ENCODE measurements around the gene VPS4A. TPM values are rescaled to one million over a fixed set of nuclear protein-coding genes. Genes with fewer than 3 reads are reported as not detected.

VPS4A gene
- total and polyA plus RNA-seq, 2 of the 8 experiments (the other 6 are each of a cell fraction or from before 2014, with no cell fraction given): 14.1 to 24.1 TPM

DNA sequence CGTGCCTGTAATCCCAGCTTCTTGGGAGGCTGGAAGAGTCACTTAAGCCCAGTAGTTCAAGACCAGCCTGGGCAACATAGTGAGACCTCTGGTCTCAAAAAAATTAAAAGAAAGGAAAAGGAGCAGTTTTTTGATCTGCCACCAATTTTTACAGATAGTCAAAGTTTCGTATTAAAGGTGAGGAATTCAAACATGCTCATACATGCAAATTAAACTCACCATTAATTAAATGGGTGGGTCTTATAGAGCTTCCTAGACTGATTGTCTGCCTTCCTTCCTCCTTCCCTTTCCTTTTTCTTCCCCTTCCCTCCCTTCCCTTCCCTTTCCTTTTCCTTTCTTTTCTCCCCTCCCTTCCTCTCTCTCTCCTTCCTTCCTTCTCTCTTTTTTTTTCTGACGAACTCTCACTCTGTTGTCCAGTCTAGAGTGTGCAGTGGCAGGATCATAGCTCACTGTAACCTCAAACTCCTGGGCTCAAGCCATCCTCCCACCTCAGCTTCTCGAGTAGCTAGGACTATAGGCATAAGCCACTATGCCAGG lies 36.4 kb upstream of the VPS4A start (continued):
- TF ChIP-seq, protein P1, sequence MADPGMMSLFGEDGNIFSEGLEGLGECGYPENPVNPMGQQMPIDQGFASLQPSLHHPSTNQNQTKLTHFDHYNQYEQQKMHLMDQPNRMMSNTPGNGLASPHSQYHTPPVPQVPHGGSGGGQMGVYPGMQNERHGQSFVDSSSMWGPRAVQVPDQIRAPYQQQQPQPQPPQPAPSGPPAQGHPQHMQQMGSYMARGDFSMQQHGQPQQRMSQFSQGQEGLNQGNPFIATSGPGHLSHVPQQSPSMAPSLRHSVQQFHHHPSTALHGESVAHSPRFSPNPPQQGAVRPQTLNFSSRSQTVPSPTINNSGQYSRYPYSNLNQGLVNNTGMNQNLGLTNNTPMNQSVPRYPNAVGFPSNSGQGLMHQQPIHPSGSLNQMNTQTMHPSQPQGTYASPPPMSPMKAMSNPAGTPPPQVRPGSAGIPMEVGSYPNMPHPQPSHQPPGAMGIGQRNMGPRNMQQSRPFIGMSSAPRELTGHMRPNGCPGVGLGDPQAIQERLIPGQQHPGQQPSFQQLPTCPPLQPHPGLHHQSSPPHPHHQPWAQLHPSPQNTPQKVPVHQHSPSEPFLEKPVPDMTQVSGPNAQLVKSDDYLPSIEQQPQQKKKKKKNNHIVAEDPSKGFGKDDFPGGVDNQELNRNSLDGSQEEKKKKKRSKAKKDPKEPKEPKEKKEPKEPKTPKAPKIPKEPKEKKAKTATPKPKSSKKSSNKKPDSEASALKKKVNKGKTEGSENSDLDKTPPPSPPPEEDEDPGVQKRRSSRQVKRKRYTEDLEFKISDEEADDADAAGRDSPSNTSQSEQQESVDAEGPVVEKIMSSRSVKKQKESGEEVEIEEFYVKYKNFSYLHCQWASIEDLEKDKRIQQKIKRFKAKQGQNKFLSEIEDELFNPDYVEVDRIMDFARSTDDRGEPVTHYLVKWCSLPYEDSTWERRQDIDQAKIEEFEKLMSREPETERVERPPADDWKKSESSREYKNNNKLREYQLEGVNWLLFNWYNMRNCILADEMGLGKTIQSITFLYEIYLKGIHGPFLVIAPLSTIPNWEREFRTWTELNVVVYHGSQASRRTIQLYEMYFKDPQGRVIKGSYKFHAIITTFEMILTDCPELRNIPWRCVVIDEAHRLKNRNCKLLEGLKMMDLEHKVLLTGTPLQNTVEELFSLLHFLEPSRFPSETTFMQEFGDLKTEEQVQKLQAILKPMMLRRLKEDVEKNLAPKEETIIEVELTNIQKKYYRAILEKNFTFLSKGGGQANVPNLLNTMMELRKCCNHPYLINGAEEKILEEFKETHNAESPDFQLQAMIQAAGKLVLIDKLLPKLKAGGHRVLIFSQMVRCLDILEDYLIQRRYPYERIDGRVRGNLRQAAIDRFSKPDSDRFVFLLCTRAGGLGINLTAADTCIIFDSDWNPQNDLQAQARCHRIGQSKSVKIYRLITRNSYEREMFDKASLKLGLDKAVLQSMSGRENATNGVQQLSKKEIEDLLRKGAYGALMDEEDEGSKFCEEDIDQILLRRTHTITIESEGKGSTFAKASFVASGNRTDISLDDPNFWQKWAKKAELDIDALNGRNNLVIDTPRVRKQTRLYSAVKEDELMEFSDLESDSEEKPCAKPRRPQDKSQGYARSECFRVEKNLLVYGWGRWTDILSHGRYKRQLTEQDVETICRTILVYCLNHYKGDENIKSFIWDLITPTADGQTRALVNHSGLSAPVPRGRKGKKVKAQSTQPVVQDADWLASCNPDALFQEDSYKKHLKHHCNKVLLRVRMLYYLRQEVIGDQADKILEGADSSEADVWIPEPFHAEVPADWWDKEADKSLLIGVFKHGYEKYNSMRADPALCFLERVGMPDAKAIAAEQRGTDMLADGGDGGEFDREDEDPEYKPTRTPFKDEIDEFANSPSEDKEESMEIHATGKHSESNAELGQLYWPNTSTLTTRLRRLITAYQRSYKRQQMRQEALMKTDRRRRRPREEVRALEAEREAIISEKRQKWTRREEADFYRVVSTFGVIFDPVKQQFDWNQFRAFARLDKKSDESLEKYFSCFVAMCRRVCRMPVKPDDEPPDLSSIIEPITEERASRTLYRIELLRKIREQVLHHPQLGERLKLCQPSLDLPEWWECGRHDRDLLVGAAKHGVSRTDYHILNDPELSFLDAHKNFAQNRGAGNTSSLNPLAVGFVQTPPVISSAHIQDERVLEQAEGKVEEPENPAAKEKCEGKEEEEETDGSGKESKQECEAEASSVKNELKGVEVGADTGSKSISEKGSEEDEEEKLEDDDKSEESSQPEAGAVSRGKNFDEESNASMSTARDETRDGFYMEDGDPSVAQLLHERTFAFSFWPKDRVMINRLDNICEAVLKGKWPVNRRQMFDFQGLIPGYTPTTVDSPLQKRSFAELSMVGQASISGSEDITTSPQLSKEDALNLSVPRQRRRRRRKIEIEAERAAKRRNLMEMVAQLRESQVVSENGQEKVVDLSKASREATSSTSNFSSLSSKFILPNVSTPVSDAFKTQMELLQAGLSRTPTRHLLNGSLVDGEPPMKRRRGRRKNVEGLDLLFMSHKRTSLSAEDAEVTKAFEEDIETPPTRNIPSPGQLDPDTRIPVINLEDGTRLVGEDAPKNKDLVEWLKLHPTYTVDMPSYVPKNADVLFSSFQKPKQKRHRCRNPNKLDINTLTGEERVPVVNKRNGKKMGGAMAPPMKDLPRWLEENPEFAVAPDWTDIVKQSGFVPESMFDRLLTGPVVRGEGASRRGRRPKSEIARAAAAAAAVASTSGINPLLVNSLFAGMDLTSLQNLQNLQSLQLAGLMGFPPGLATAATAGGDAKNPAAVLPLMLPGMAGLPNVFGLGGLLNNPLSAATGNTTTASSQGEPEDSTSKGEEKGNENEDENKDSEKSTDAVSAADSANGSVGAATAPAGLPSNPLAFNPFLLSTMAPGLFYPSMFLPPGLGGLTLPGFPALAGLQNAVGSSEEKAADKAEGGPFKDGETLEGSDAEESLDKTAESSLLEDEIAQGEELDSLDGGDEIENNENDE (IDR thresholded peaks at IDR 0.05; ENCODE audit: insufficient replicate concordance, low read length): no peak
- TF ChIP-seq KDM4A (IDR thresholded peaks at IDR 0.05; ENCODE audit: low read depth, low read length, severe bottlenecking) (no peak), GTF2F1 (IDR thresholded peaks at IDR 0.05; ENCODE audit: borderline replicate concordance, low read depth, low read length) (no peak), SIX5 (IDR thresholded peaks at IDR 0.05; ENCODE audit: low read depth, low read length) (no peak), KDM5A (IDR thresholded peaks at IDR 0.05; ENCODE audit: low read length) (no peak), CHD2 (IDR thresholded peaks at IDR 0.05; ENCODE audit: low read length) (no peak), EZH2 (IDR thresholded peaks at IDR 0.05; ENCODE audit: low read depth, low read length, severe bottlenecking) (no peak), NANOG (IDR thresholded peaks at IDR 0.05; ENCODE audit: insufficient read depth, low read depth, low read length, poor library complexity, severe bottlenecking) (no peak), HDAC2 (IDR thresholded peaks at IDR 0.05; ENCODE audit: borderline replicate concordance in 1 of 2, low read depth in 2 of 2, low read length in 2 of 2) (no peak), KDM1A (IDR thresholded peaks at IDR 0.05; ENCODE audit: borderline replicate concordance, low read length) (no peak)

Measured in H1 (cell line).